HepG2 (cell line): ENCODE results near the gene SIKE1. TPM values are rescaled to one million over a fixed set of nuclear protein-coding genes. Genes with fewer than 3 reads are reported as not detected.
A peak's percentile ranks its signal among the peaks of the same experiment; 100 is the strongest.

Source experiments
- AKAP8 ChIP-seq: sonication (generic); formaldehyde crosslinking; IDR thresholded peaks from 2 replicates; pipeline ENCODE4 v1.5.1; 2020; ENCODE audit warnings: mild to moderate bottlenecking, missing genetic modification reagents
- BORCS8-MEF2B ChIP-seq: sonication (generic); formaldehyde crosslinking; IDR thresholded peaks from 2 replicates; pipeline ENCODE4 v1.8.0; 2022; ENCODE audit warnings: mild to moderate bottlenecking, missing genetic modification reagents
- DDIT3 ChIP-seq: sonication (generic); formaldehyde crosslinking; IDR thresholded peaks from 2 replicates; pipeline ENCODE4 v1.4.0; 2020; ENCODE audit warnings: mild to moderate bottlenecking, missing genetic modification reagents
- KDM5B ChIP-seq: sonication (generic); formaldehyde crosslinking; IDR thresholded peaks from 2 replicates; pipeline ENCODE4 v1.4.0; 2020; ENCODE audit warnings: missing genetic modification reagents, mild to moderate bottlenecking, borderline replicate concordance
- NR2C2 ChIP-seq: sonication (generic); formaldehyde crosslinking; IDR thresholded peaks from 2 replicates; pipeline ENCODE4 v1.4.0; 2020; ENCODE audit warnings: missing genetic modification reagents, mild to moderate bottlenecking, moderate library complexity, borderline replicate concordance
- PHF5A ChIP-seq: IDR thresholded peaks from one replicate; pipeline ENCODE4 v1.6.1; 2018; ENCODE audit warnings: low read depth, missing genetic modification reagents; ENCODE audit not compliant: unreplicated experiment
- RFXANK ChIP-seq: IDR thresholded peaks from 2 replicates; pipeline ENCODE4 v1.6.1; 2016
- TBX2 ChIP-seq: sonication (generic); formaldehyde crosslinking; IDR thresholded peaks from 2 replicates; pipeline ENCODE4 v1.5.0; 2020; ENCODE audit warnings: missing genetic modification reagents, mild to moderate bottlenecking, borderline replicate concordance
- TFDP2 ChIP-seq: sonication (generic); formaldehyde crosslinking; IDR thresholded peaks from 2 replicates; pipeline ENCODE4 v1.4.0; 2020; ENCODE audit warnings: missing genetic modification reagents
- ZFY ChIP-seq: sonication (generic); formaldehyde crosslinking; IDR thresholded peaks from 2 replicates; pipeline ENCODE4 v1.4.0; 2020; ENCODE audit warnings: missing genetic modification reagents
- polyA plus RNA-seq, 8 experiments: library from polyadenylated mRNA; depleted of rRNA in 3 of 8; stranded (reverse) in 7 of 8; unstranded in 1 of 8; fragments of >200 nt; fragmentation: Illumina TruSeq in 4 of 8; extraction: Trizol in 4 of 8; gene quantifications; 2 replicates each; pipeline versions ENCODE4 v1.2.1 to v1.2.3, GENCODE V29; 2011 to 2016; ENCODE audit warnings: low read depth in 4 of 8, missing spikeins in 1 of 8, mixed read lengths in 1 of 8; ENCODE audit not compliant: insufficient read depth in 1 of 8
- total RNA-seq, 5 experiments: library from RNA; depleted of rRNA; stranded (reverse); fragments of >200 nt; fragmentation: Illumina TruSeq; extraction: Trizol; gene quantifications; 2 replicates each; pipeline ENCODE4 v1.2.3, GENCODE V29; 2016; ENCODE audit warnings: low read depth in 1 of 5
- TF ChIP-seq, protein P1 (sequence below): sonication (generic); IDR thresholded peaks from 2 replicates; pipeline ENCODE4 v1.6.1; 2016; ENCODE audit warnings: low read depth, borderline replicate concordance
- TF ChIP-seq, protein P2 (sequence below): IDR thresholded peaks from 2 replicates; pipeline ENCODE4 v1.6.1; 2016; ENCODE audit warnings: missing compliant biosample characterization, missing genetic modification reagents, borderline replicate concordance
- TF ChIP-seq, protein P3 (sequence below): sonication (generic); formaldehyde crosslinking; IDR thresholded peaks from 2 replicates; pipeline ENCODE4 v1.8.0; 2022; ENCODE audit warnings: missing genetic modification reagents, low read depth, mild to moderate bottlenecking, borderline replicate concordance
- TF ChIP-seq, protein P4 (sequence below): sonication (generic); formaldehyde crosslinking; IDR thresholded peaks from 2 replicates; pipeline ENCODE4 v1.5.1; 2020; ENCODE audit warnings: mild to moderate bottlenecking, moderate library complexity, missing genetic modification reagents

The SIKE1 gene
- total and polyA plus RNA-seq, 2 of the 13 experiments (the other 11 are each of a cell fraction or from before 2014, with no cell fraction given), result 36.5 to 58.4 TPM

DNA sequence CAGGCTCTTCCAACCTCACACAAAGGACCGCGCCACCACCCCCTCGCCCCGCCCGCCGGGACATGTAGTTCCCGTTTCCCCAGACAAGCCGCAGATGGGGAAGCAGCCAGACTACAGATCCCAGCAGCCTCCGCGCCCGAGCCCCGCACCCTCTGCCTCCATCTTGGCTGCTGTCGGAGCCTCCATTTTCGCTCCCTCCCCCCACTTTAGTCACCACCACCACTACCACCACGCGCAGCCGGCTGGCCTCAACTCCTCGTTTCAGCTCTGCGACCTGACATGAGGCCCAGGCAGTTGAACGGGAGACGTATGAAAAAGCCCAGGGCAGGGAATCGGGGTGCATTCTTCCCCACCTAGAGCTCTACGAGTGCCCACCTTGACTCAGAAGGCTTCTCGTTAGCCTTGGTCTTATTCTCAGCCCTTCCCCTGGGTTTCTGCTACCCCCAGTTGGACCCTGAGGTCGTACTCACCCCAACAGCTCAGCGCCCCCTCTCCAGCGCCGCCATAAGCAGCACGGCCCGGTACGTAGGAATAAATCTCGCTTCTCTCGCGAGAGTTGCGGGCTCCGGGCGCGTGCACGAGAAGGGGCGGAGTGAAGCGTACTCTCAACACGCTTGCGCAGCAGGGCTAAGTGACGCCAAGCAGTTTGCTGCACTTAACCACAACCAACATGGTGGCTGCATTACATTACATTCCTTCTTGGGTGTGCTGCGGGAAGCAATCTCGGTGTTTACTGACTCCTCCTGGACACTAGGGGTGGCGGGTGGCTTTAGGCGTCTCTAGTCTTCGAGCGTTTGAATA, 22.8 kb downstream of the SIKE1 start, which contains the start of gene CSDE1 (continued):
- TF ChIP-seq, protein P1, sequence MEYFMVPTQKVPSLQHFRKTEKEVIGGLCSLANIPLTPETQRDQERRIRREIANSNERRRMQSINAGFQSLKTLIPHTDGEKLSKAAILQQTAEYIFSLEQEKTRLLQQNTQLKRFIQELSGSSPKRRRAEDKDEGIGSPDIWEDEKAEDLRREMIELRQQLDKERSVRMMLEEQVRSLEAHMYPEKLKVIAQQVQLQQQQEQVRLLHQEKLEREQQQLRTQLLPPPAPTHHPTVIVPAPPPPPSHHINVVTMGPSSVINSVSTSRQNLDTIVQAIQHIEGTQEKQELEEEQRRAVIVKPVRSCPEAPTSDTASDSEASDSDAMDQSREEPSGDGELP, result no peak
- TF ChIP-seq, protein P2, sequence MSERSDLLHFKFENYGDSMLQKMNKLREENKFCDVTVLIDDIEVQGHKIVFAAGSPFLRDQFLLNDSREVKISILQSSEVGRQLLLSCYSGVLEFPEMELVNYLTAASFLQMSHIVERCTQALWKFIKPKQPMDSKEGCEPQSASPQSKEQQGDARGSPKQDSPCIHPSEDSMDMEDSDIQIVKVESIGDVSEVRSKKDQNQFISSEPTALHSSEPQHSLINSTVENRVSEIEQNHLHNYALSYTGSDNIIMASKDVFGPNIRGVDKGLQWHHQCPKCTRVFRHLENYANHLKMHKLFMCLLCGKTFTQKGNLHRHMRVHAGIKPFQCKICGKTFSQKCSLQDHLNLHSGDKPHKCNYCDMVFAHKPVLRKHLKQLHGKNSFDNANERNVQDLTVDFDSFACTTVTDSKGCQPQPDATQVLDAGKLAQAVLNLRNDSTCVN (CRISPR knock-in tag), result no peak; the same call in 1 of the 2 replicates
- no peak for TF ChIP-seq PHF5A
- peak; percentile 71 for TF ChIP-seq NR2C2
- peak; percentile 65 for TF ChIP-seq ZFY (CRISPR knock-in tag)
- TF ChIP-seq BORCS8-MEF2B (CRISPR knock-in tag), result 0 out of 2 replicates have a peak, but pooled peaks have one; percentile 76
- TF ChIP-seq TFDP2 (CRISPR knock-in tag), result peak; percentile 48
- TF ChIP-seq, protein P3, sequence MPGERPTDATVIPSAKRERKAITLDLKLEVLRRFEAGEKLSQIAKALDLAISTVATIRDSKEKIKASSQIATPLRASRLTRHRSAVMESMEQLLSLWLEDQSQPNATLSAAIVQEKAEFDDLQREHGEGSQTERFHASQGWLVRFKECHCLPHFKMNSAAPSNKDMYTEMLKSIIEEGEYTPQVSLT (CRISPR knock-in tag), result no peak
- peak; percentile 72 for TF ChIP-seq KDM5B (CRISPR knock-in tag)
- no peak for TF ChIP-seq AKAP8 (CRISPR knock-in tag)
- TF ChIP-seq TBX2 (CRISPR knock-in tag), result peak; percentile 32
- TF ChIP-seq DDIT3 (CRISPR knock-in tag), result no peak
- no peak; the same call in 1 of the 2 replicates for TF ChIP-seq RFXANK (CRISPR knock-in tag)
- TF ChIP-seq, protein P4, sequence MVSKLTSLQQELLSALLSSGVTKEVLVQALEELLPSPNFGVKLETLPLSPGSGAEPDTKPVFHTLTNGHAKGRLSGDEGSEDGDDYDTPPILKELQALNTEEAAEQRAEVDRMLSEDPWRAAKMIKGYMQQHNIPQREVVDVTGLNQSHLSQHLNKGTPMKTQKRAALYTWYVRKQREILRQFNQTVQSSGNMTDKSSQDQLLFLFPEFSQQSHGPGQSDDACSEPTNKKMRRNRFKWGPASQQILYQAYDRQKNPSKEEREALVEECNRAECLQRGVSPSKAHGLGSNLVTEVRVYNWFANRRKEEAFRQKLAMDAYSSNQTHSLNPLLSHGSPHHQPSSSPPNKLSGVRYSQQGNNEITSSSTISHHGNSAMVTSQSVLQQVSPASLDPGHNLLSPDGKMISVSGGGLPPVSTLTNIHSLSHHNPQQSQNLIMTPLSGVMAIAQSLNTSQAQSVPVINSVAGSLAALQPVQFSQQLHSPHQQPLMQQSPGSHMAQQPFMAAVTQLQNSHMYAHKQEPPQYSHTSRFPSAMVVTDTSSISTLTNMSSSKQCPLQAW (CRISPR knock-in tag), result peak; percentile 78
